Aorta (tissue), 5 donors: Measurements from ENCODE around the gene DNM1. TPM values are rescaled to one million over a fixed set of nuclear protein-coding genes. Genes with fewer than 3 reads are reported as not detected.

Source experiments
- ATAC-seq: fragments of 200-7000 bp; cut with Tn5 transposase; one replicate; pipeline ENCODE4 v1.9.1; 2022; ENCODE audit warnings: moderate library complexity; ENCODE audit not compliant: low FRiP score
- DNase-seq, 2 donors: peaks; one replicate each; pipeline ENCODE4 v3.0.0-alpha.2; 2020
- H3K27ac ChIP-seq, 2 donors: one replicate each; pipeline ENCODE4 v1.5.1; 2013; ENCODE audit warnings: low read length in 2 of 2, mild to moderate bottlenecking in 2 of 2, moderate library complexity in 2 of 2, control low read depth in 1 of 2, inconsistent platforms in 1 of 2, low read depth in 1 of 2
- H3K27me3 ChIP-seq, 2 donors: one replicate each; pipeline ENCODE4 v1.6.1; 2013; ENCODE audit warnings: control low read depth in 1 of 2, low read length in 1 of 2, mild to moderate bottlenecking in 1 of 2, moderate library complexity in 1 of 2; ENCODE audit not compliant: insufficient read depth in 2 of 2, control insufficient read depth in 1 of 2
- H3K36me3 ChIP-seq, 2 donors: one replicate each; pipeline ENCODE4 v1.6.1; 2013; ENCODE audit warnings: control low read depth in 1 of 2, low read length in 1 of 2, mild to moderate bottlenecking in 1 of 2; ENCODE audit not compliant: insufficient read depth in 2 of 2, control insufficient read depth in 1 of 2
- H3K4me1 ChIP-seq, 2 donors: one replicate each; pipeline ENCODE4 v1.6.1; 2013; ENCODE audit warnings: low read length in 2 of 2, control low read depth in 1 of 2, mild to moderate bottlenecking in 1 of 2, moderate library complexity in 1 of 2; ENCODE audit not compliant: insufficient read depth in 2 of 2, control insufficient read depth in 1 of 2
- H3K4me3 ChIP-seq, 2 donors: one replicate each; pipeline ENCODE4 v1.5.1; 2013; ENCODE audit warnings: low read length in 2 of 2, control low read depth in 1 of 2, mild to moderate bottlenecking in 1 of 2
- H3K9me3 ChIP-seq: one replicate; pipeline ENCODE4 v1.6.1; 2013; ENCODE audit warnings: mild to moderate bottlenecking, low read length; ENCODE audit not compliant: control insufficient read depth
- WGBS, 2 donors: extraction: QIAGEN DNeasy Blood & Tissue Kit; methylation state at CpG; one replicate each; pipeline ENCODE4 v1.1.7; 2013; 5-methylcytosine and 5-hydroxymethylcytosine counted together
- intact Hi-C, 2 donors: fragments of 100-400 bp; cut with DNase I; formaldehyde crosslinking; loops; one replicate each; pipeline versions ENCODE4 v1.14.2 to v1.15.0; 2022
- long read RNA-seq, 2 donors: library from polyadenylated mRNA; unstranded; transcript quantifications; one replicate each; pipeline ENCODE4 v2.0.0, GENCODE V29; 2020 to 2021
- polyA plus RNA-seq, 2 donors: library from polyadenylated mRNA; stranded (reverse); fragments of 200-250 nt; gene quantifications; one replicate each; pipeline ENCODE4 v1.2.3, GENCODE V29; 2013
- total RNA-seq, 2 donors: library from RNA; stranded (reverse); fragmentation: NEBNext Ultra II Directional; extraction: Animal tissue kit (Norgen Biotek cat#: 25700); gene quantifications; one replicate each; pipeline ENCODE4 v1.2.1, GENCODE V29; 2021
- donor health status: healthy with polysubstance abuse.
- donor health status: Bipolar disorder and iron deficiency.
- donor health status: DM: no; HTN: no; CAD: no.
- donor health status: DM: no; HTN: no; CAD: no.
- donor health status: DM: yes; HTN: yes; CAD: no.

The DNM1 gene
- total RNA-seq (100 to 1,000 TPM in 1 of 2 donors, 1 to 10 TPM in 1; 9.3 to 114 TPM), polyA plus RNA-seq (1 to 10 TPM in 1 of 2 donors, under 1 TPM in 1; 0.43 to 2.1 TPM)
- long read RNA-seq, donor 1, partial matches to known transcripts, result 1 of 2 reads
- long read RNA-seq, donor 1, other reads (novel, unspliced or antisense), result 1 of 2 reads
- long read RNA-seq, donor 2, partial matches to known transcripts, result 7 of 20 reads
- long read RNA-seq, donor 2, other reads (novel, unspliced or antisense), result 13 of 20 reads

GRCh38 chr9:128203024-128203706 is at the start of gene DNM1:
Gene DNM1, plus strand, starts transcription at chr9:128203379. Its CDS starts 92 bp downstream, at chr9:128203471.
- intact Hi-C loops, result no loop called here
- Histone ChIP-seq H3K36me3 (no peaks in the 10 kb centered on the region), H3K4me1 (no peaks in the 10 kb centered on the region), H3K27ac (no peak within 1 kb of the TSS), H3K27me3 (no peaks in the 10 kb centered on the region), H3K4me3 (peak within 1 kb of the TSS; percentile 29 to 38), H3K9me3 (no peaks in the 10 kb centered on the region)
- WGBS, 2 donors, result 0 to 1% methylated on average over 42 to 72 of the region's 72 CpGs
- DNase-seq (peak; percentile 66 to 86), ATAC-seq (peak; percentile 92)

- ATAC-seq (no peak), DNase-seq (peak; percentile 27 to 68)
- H3K27ac ChIP-seq, result no peak overlapping the region
- 85 to 87% methylated on average over 13 of the region's 13 CpGs for WGBS, 2 donors
- intact Hi-C loops, result no loop called here
- no peaks in the 10 kb centered on the region for H3K9me3 ChIP-seq
- H3K36me3 ChIP-seq, result no peaks in the 10 kb centered on the region
- no peaks in the 10 kb centered on the region for H3K27me3 ChIP-seq
- no peaks in the 10 kb centered on the region for H3K4me1 ChIP-seq
- H3K4me3 ChIP-seq, result no peak overlapping the region
These were observed 49.1 kb upstream of the DNM1 start for GRCh38 chr9:128153947-128154695.

- WGBS, 2 donors, result 72 to 77% methylated on average over 7 of the region's 7 CpGs
- Histone ChIP-seq H3K27me3 (no peaks in the 10 kb centered on the region), H3K4me3 (no peak overlapping the region), H3K4me1 (no peaks in the 10 kb centered on the region), H3K36me3 (no peaks in the 10 kb centered on the region), H3K27ac (no peak overlapping the region), H3K9me3 (no peaks in the 10 kb centered on the region)
- DNase-seq (peak; percentile 9 to 38), ATAC-seq (no peak)
- intact Hi-C loops, result no loop called here
These were observed 47.3 kb upstream of the DNM1 start for GRCh38 chr9:128155736-128156500.

- intact Hi-C loops, result no loop called here
- DNase-seq (no peak), ATAC-seq (peak; percentile 3)
- Histone ChIP-seq H3K27ac (peak overlapping the region in 1 of 2 donors; percentile 4), H3K27me3 (no peaks in the 10 kb centered on the region), H3K4me1 (no peaks in the 10 kb centered on the region), H3K4me3 (no peak overlapping the region), H3K9me3 (no peaks in the 10 kb centered on the region), H3K36me3 (no peaks in the 10 kb centered on the region)
- 33 to 37% methylated on average over 11 of the region's 11 CpGs for WGBS, 2 donors
These were observed 43.7 kb upstream of the DNM1 start for GRCh38 chr9:128159522-128159783.

- intact Hi-C loops, result no loop called here
- H3K9me3 ChIP-seq, result no peaks in the 10 kb centered on the region
- H3K4me3 ChIP-seq, result peak within 1 kb of the TSS; percentile 65 to 93
These were observed 43.2 kb upstream of the DNM1 start, which contains the start of gene BBLN for GRCh38 chr9:128159784-128160602. Gene BBLN, plus strand, starts transcription at chr9:128160265. Its CDS starts 143 bp downstream, at chr9:128160408.

GRCh38 chr9:128160603-128160987 is 42.6 kb upstream of the DNM1 start:
- Histone ChIP-seq H3K27me3 (no peaks in the 10 kb centered on the region), H3K27ac (peak overlapping the region in 1 of 2 donors; percentile 49), H3K9me3 (no peaks in the 10 kb centered on the region), H3K4me1 (no peaks in the 10 kb centered on the region), H3K4me3 (peak overlapping the region; percentile 65 to 93), H3K36me3 (no peaks in the 10 kb centered on the region)
- WGBS, 2 donors, result 0 to 1% methylated on average over 23 of the region's 23 CpGs
- intact Hi-C loops, result no loop called here
- ATAC-seq, result peak; percentile 1
- DNase-seq, result no peak

More at GRCh38 chr9:128159784-128160602, 43.2 kb upstream of the DNM1 start, which contains the start of gene BBLN:
- ATAC-seq (peak; percentile 96), DNase-seq (peak; percentile 96 to 98)
- no peaks in the 10 kb centered on the region for H3K4me1 ChIP-seq
- WGBS, 2 donors, result 0 to 1% methylated on average over 64 to 77 of the region's 77 CpGs
- no peaks in the 10 kb centered on the region for H3K36me3 ChIP-seq
- H3K27ac ChIP-seq, result peak within 1 kb of the TSS in 1 of 2 donors; percentile 49
- H3K27me3 ChIP-seq, result no peaks in the 10 kb centered on the region

GRCh38 chr9:128161215-128161902 is 41.8 kb upstream of the DNM1 start:
- Histone ChIP-seq H3K9me3 (no peaks in the 10 kb centered on the region), H3K27ac (no peak overlapping the region), H3K4me3 (no peak overlapping the region), H3K27me3 (no peaks in the 10 kb centered on the region), H3K4me1 (no peaks in the 10 kb centered on the region), H3K36me3 (no peaks in the 10 kb centered on the region)
- 71 to 79% methylated on average over 13 of the region's 13 CpGs for WGBS, 2 donors
- DNase-seq (no peak), ATAC-seq (no peak)
- intact Hi-C loops, result no loop called here
